ENCODE data around the gene SVEP1. TPM values are rescaled to one million over a fixed set of nuclear protein-coding genes. Genes with fewer than 3 reads are reported as not detected.
"Not testable (repeated sequence)": the region's sequence is repeated elsewhere in the genome, so short reads cannot be mapped to it uniquely, and the experiment has no call there.

Gene SVEP1
- total RNA-seq, 1 donor: 81.2 TPM

GRCh38 chr9:110404473-110404872 is 175.1 kb downstream of the SVEP1 start:
- no peak overlapping the region for H3K4me3 ChIP-seq (ENCODE audit: low read depth, low read length)
- DNase-seq (ENCODE audit: low read depth): no peak
- no peak for TF ChIP-seq CTCF (IDR thresholded peaks at IDR 0.05; ENCODE audit: insufficient read depth, low read depth, low read length)

GRCh38 chr9:110399983-110400382 is 179.6 kb downstream of the SVEP1 start:
- no peak for TF ChIP-seq CTCF (IDR thresholded peaks at IDR 0.05; ENCODE audit: insufficient read depth, low read depth, low read length)
- H3K4me3 ChIP-seq (ENCODE audit: low read depth, low read length): no peak overlapping the region
- DNase-seq (ENCODE audit: low read depth): no peak

- not testable (repeated sequence) for DNase-seq (ENCODE audit: low read depth)
Observed at GRCh38 chr9:110398992-110399391, 180.5 kb downstream of the SVEP1 start.

GRCh38 chr9:110391826-110392485 is 187.6 kb downstream of the SVEP1 start:
- H3K4me3 ChIP-seq (ENCODE audit: low read depth, low read length): no peak overlapping the region
- TF ChIP-seq CTCF (IDR thresholded peaks at IDR 0.05; ENCODE audit: insufficient read depth, low read depth, low read length): no peak
- no peak for DNase-seq (ENCODE audit: low read depth)

More at GRCh38 chr9:110398992-110399391, 180.5 kb downstream of the SVEP1 start:
- not testable (repeated sequence) for H3K4me3 ChIP-seq (ENCODE audit: low read depth, low read length)

GRCh38 chr9:110389148-110389750 is 190.3 kb downstream of the SVEP1 start:
- no peak for DNase-seq (ENCODE audit: low read depth)
- no peak overlapping the region for H3K4me3 ChIP-seq (ENCODE audit: low read depth, low read length)
- no peak for TF ChIP-seq CTCF (IDR thresholded peaks at IDR 0.05; ENCODE audit: insufficient read depth, low read depth, low read length)

GRCh38 chr9:110383491-110383890 is 196.1 kb downstream of the SVEP1 start:
- no peak overlapping the region for H3K4me3 ChIP-seq (ENCODE audit: low read depth, low read length)
- TF ChIP-seq CTCF (IDR thresholded peaks at IDR 0.05; ENCODE audit: insufficient read depth, low read depth, low read length): no peak
- DNase-seq (ENCODE audit: low read depth): no peak

- no peak for DNase-seq (ENCODE audit: low read depth)
- no peak overlapping the region for H3K4me3 ChIP-seq (ENCODE audit: low read depth, low read length)
- no peak for TF ChIP-seq CTCF (IDR thresholded peaks at IDR 0.05; ENCODE audit: insufficient read depth, low read depth, low read length)
Observed at GRCh38 chr9:110382731-110383130, 196.8 kb downstream of the SVEP1 start.
